K562 (cell line): ENCODE measurements around the gene CALML3. TPM values are rescaled to one million over a fixed set of nuclear protein-coding genes. Genes with fewer than 3 reads are reported as not detected.

Experiments used
- CHD4 ChIP-seq: fragments of 200-600 bp; sonication (generic); IDR thresholded peaks from 3 replicates; pipeline ENCODE4 v1.6.1; 2012; ENCODE audit warnings: low read depth, mild to moderate bottlenecking, mixed read lengths, low read length, inconsistent platforms; ENCODE audit not compliant: insufficient read depth, insufficient replicate concordance, poor library complexity, severe bottlenecking
- DACH1 ChIP-seq: fragments of 450-650 bp; IDR thresholded peaks from 2 replicates; pipeline ENCODE4 v1.6.1; 2018; ENCODE audit not compliant: partially characterized antibody
- HLTF ChIP-seq: fragments of 450-650 bp; IDR thresholded peaks from 2 replicates; pipeline ENCODE4 v1.6.1; 2016
- KLF1 ChIP-seq: fragments of 450-650 bp; IDR thresholded peaks from 2 replicates; pipeline ENCODE4 v1.6.1; 2016; ENCODE audit warnings: missing genetic modification characterization, missing compliant biosample characterization
- MBD2 ChIP-seq: sonication (generic); IDR thresholded peaks from 2 replicates; pipeline ENCODE4 v1.6.1; 2016; ENCODE audit warnings: low read depth, borderline replicate concordance
- MLLT1 ChIP-seq, 2 experiments: fragments of 450-650 bp; IDR thresholded peaks; 2 replicates each; pipeline ENCODE4 v1.6.1; 2016
- OTX1 ChIP-seq: fragments of 450-650 bp; formaldehyde crosslinking; IDR thresholded peaks from 2 replicates; pipeline ENCODE4 v1.4.0; 2022; ENCODE audit warnings: mild to moderate bottlenecking
- PML ChIP-seq: IDR thresholded peaks from 2 replicates; pipeline ENCODE4 v1.6.1; 2012; ENCODE audit warnings: low read length, inconsistent platforms
- SRF ChIP-seq, 2 experiments: fragments of 250-450, 450-650 bp in 1 of 2; sonication (Bioruptor Pico) in 1 of 2; sonication (generic) in 1 of 2; formaldehyde crosslinking; IDR thresholded peaks; 2 replicates each; pipeline versions ENCODE4 v1.5.0 to v1.5.1; 2020 to 2022; ENCODE audit warnings: mild to moderate bottlenecking in 1 of 2, missing genetic modification reagents in 1 of 2
- TOE1 ChIP-seq, 2 experiments: fragments of 450-650 bp in 1 of 2; sonication (generic) in 1 of 2; formaldehyde crosslinking in 1 of 2; IDR thresholded peaks; 2 replicates each; pipeline versions ENCODE4 v1.7.1 to v1.8.0; 2016 to 2022; ENCODE audit warnings: borderline replicate concordance in 2 of 2, mild to moderate bottlenecking in 2 of 2, antibody characterized with exemption in 1 of 2, inconsistent platforms in 1 of 2, low read depth in 1 of 2, missing genetic modification reagents in 1 of 2, moderate library complexity in 1 of 2
- polyA plus RNA-seq, 8 experiments: library from polyadenylated mRNA; depleted of rRNA in 4 of 8; stranded (reverse) in 5 of 8; unstranded in 3 of 8; fragments of >200 nt; fragmentation: Nextera tagmentation in 2 of 8; fragmentation: Illumina TruSeq in 1 of 8; extraction: Ambion mirVana in 2 of 8; extraction: Trizol in 1 of 8; gene quantifications; 2 replicates each; pipeline versions ENCODE4 v1.2.1 to v1.2.3, GENCODE V29; 2011 to 2014; ENCODE audit warnings: inconsistent platforms in 1 of 8, missing spikeins in 1 of 8
- total RNA-seq, 7 experiments: library from RNA; depleted of rRNA in 6 of 7; stranded (reverse); fragments of >200 nt in 6 of 7; fragmentation: Illumina TruSeq in 2 of 7; extraction: Trizol in 2 of 7; gene quantifications; 2 replicates each; pipeline versions ENCODE4 v1.2.1 to v1.2.3, GENCODE V29; 2011 to 2021; ENCODE audit warnings: low replicate concordance in 1 of 7
- TF ChIP-seq, protein P1 (sequence below), 2 experiments: fragments of 450-650 bp; formaldehyde crosslinking in 1 of 2; IDR thresholded peaks; 2 replicates each; pipeline versions ENCODE4 v1.4.0 to v1.6.1; 2014 to 2020; ENCODE audit warnings: mild to moderate bottlenecking in 2 of 2, borderline replicate concordance in 1 of 2, low read depth in 1 of 2

Gene CALML3
- total and polyA plus RNA-seq, 9 of the 15 experiments (the other 6 are each of a cell fraction or from before 2014, with no cell fraction given), result not detected

DNA sequence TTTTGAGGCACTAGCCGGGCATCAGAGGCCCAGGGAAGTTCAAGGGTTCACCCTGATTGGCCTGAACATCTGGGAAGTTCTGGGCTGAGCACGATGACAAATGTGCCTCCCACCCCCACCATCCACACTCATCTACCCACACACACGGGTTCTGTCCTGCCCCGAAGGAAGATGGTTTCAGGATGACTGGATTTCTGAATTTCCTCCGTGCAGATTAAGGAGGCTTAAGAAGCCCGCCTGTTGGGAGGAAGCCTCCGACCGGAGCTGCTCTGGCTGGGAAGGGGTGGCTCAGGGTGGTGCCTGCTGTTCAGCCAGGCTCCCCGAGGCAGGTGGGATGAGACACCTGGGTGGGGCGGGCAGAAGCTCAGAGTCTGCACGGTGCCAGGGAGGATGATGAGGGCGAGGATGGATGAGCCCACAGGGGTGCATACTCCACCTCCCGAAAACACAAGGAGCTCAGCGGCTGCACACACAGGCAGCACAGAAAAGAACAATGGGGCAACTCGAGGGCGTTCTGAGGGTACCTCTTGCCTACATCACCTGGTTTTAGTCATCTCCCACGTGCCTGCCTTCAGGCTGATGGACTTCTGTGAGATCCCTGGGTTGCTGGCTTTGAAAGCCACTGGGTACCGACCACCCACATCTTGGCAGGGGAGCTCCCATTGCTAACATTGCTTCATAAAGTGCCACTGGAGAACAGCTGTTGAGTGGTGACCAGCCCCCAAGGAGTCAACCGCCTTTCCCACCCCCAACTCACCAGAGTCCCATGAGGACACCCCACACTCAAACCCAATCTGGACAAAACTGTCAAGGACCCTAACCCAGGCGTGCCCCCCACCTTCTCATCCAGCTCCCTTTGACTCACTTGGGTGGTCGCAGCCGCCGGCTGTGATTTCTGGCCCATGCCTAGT, 41.2 kb downstream of the CALML3 start (continued):
- TF ChIP-seq, protein P1, sequence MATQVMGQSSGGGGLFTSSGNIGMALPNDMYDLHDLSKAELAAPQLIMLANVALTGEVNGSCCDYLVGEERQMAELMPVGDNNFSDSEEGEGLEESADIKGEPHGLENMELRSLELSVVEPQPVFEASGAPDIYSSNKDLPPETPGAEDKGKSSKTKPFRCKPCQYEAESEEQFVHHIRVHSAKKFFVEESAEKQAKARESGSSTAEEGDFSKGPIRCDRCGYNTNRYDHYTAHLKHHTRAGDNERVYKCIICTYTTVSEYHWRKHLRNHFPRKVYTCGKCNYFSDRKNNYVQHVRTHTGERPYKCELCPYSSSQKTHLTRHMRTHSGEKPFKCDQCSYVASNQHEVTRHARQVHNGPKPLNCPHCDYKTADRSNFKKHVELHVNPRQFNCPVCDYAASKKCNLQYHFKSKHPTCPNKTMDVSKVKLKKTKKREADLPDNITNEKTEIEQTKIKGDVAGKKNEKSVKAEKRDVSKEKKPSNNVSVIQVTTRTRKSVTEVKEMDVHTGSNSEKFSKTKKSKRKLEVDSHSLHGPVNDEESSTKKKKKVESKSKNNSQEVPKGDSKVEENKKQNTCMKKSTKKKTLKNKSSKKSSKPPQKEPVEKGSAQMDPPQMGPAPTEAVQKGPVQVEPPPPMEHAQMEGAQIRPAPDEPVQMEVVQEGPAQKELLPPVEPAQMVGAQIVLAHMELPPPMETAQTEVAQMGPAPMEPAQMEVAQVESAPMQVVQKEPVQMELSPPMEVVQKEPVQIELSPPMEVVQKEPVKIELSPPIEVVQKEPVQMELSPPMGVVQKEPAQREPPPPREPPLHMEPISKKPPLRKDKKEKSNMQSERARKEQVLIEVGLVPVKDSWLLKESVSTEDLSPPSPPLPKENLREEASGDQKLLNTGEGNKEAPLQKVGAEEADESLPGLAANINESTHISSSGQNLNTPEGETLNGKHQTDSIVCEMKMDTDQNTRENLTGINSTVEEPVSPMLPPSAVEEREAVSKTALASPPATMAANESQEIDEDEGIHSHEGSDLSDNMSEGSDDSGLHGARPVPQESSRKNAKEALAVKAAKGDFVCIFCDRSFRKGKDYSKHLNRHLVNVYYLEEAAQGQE (IDR thresholded peaks at IDR 0.05; ENCODE audit: borderline replicate concordance), result no peak
- TF ChIP-seq, protein P1 (CRISPR knock-in tag; IDR thresholded peaks at IDR 0.05; ENCODE audit: low read depth), result no peak
- TF ChIP-seq OTX1 (CRISPR knock-in tag) (no peak), TOE1 (IDR thresholded peaks at IDR 0.05; ENCODE audit: borderline replicate concordance) (no peak), TOE1 (CRISPR knock-in tag; IDR thresholded peaks at IDR 0.05; ENCODE audit: borderline replicate concordance, low read depth) (no peak), MLLT1 (IDR thresholded peaks at IDR 0.05) (no peak), KLF1 (tag) (no peak), PML (no peak), MBD2 (no peak), HLTF (no peak), DACH1 (no peak), CHD4 (no peak), SRF (CRISPR knock-in tag; IDR thresholded peaks at IDR 0.05) (no peak)
